ENCODE results near the gene FGFRL1.

- TF ChIP-seq CTCF (IDR thresholded peaks at IDR 0.05) (no peak), SMC3 (IDR thresholded peaks at IDR 0.05) (no peak), USF2 (IDR thresholded peaks at IDR 0.05) (no peak), EHMT2 (IDR thresholded peaks at IDR 0.05; ENCODE audit: low read depth) (no peak), CHD4 (IDR thresholded peaks at IDR 0.05; ENCODE audit: borderline replicate concordance) (no peak), BCL3 (IDR thresholded peaks at IDR 0.05) (no peak), POLR2A (IDR thresholded peaks at IDR 0.05; ENCODE audit: low read length) (no peak), CEBPB (IDR thresholded peaks at IDR 0.05) (no peak), SREBF2 (IDR thresholded peaks at IDR 0.05) (no peak), EP300 (IDR thresholded peaks at IDR 0.05) (no peak), PBX3 (IDR thresholded peaks at IDR 0.05) (no peak), TP53 (CRISPR knock-in tag; IDR thresholded peaks at IDR 0.05) (no peak), ZFP36 (IDR thresholded peaks at IDR 0.05; ENCODE audit: borderline replicate concordance, partially characterized antibody) (no peak)
These were observed 33.2 kb downstream of the FGFRL1 start for GRCh38 chr4:1044469-1045192.
